Peyer's patch (tissue), 4 donors: Measurements from ENCODE around the gene TRPM3. TPM values are rescaled to one million over a fixed set of nuclear protein-coding genes. Genes with fewer than 3 reads are reported as not detected.

Source experiments
- DNase-seq, 3 donors: peaks; one replicate each; pipeline ENCODE4 v3.0.0-alpha.2; 2017 to 2019
- H3K27ac ChIP-seq, 4 donors: fragments of 200-600 bp; sonication (generic); one replicate each; pipeline ENCODE4 v1.5.1; 2016 to 2019
- H3K27me3 ChIP-seq, 2 donors: fragments of 200-600 bp; sonication (generic); one replicate each; pipeline ENCODE4 v1.5.1; 2019
- H3K36me3 ChIP-seq, 3 donors: fragments of 200-600 bp; sonication (generic); one replicate each; pipeline ENCODE4 v1.5.1; 2016 to 2019
- H3K4me1 ChIP-seq, 4 donors: fragments of 200-600 bp; sonication (generic); one replicate each; pipeline ENCODE4 v1.5.1; 2016 to 2019
- H3K4me3 ChIP-seq, 4 donors: fragments of 200-600 bp; sonication (generic); 1 replicate in 3 of 4; 2 replicates in 1 of 4; pipeline ENCODE4 v1.5.1; 2016 to 2019; ENCODE audit warnings: mild to moderate bottlenecking in 1 of 4
- H3K9me3 ChIP-seq, 4 donors: fragments of 200-600 bp; sonication (generic); one replicate each; pipeline ENCODE4 v1.5.1; 2016 to 2019; ENCODE audit warnings: mild to moderate bottlenecking in 1 of 4
- CTCF ChIP-seq, 6 experiments: fragments of 450-650 bp in 4 of 6; fragments of 200-600 bp in 2 of 6; sonication (generic) in 1 of 6; IDR thresholded peaks; one replicate each; pipeline ENCODE4 v1.5.1; 2017 to 2019; ENCODE audit warnings: antibody characterized with exemption in 6 of 6, mild to moderate bottlenecking in 3 of 6, moderate library complexity in 1 of 6
- POLR2A ChIP-seq, 2 donors: fragments of 450-650 bp; IDR thresholded peaks; one replicate each; pipeline ENCODE4 v1.5.1; 2017; ENCODE audit warnings: antibody characterized with exemption in 2 of 2, mild to moderate bottlenecking in 2 of 2, moderate library complexity in 2 of 2
- total RNA-seq, 4 donors: library from RNA; depleted of rRNA; stranded (reverse); fragments of >200 nt; gene quantifications; one replicate each; pipeline ENCODE4 v1.1.0, GENCODE V29; 2016

TRPM3 gene
- total RNA-seq, 4 donors from 2014 or later, result 0.28 to 0.80 TPM; not detected in 2

GRCh38 chr9:70574151-70574837, 547.1 kb downstream of the TRPM3 start:
- Histone ChIP-seq H3K4me3 (no peak overlapping the region), H3K27me3 (no peaks in the 10 kb centered on the region), H3K36me3 (no peaks in the 10 kb centered on the region), H3K27ac (peak overlapping the region; percentile 18 to 66 (median 28)), H3K9me3 (no peaks in the 10 kb centered on the region), H3K4me1 (peaks cover 0 to 10% (median 2%) of the 10 kb centered on the region in 4 donors)
- no peak for DNase-seq
- TF ChIP-seq POLR2A (IDR thresholded peaks at IDR 0.05), result no peak
- TF ChIP-seq CTCF (IDR thresholded peaks at IDR 0.05), result no peak

- no peaks in the 10 kb centered on the region for H3K36me3 ChIP-seq
- no peak for TF ChIP-seq CTCF (IDR thresholded peaks at IDR 0.05)
- no peak for TF ChIP-seq POLR2A (IDR thresholded peaks at IDR 0.05)
- H3K27me3 ChIP-seq, result no peaks in the 10 kb centered on the region
- peak overlapping the region in 2 of 4 donors; percentile 20 to 36 for H3K27ac ChIP-seq
- DNase-seq, result no peak
- H3K4me1 ChIP-seq, result peaks cover 0 to 10% (median 2%) of the 10 kb centered on the region in 4 donors
- no peaks in the 10 kb centered on the region for H3K9me3 ChIP-seq
- H3K4me3 ChIP-seq, result no peak overlapping the region
Observed at GRCh38 chr9:70573308-70573707, 548.1 kb downstream of the TRPM3 start.

GRCh38 chr9:70571258-70571657, 550.2 kb downstream of the TRPM3 start:
- DNase-seq, result peak in 2 of 3 donors; percentile 56 to 77
- TF ChIP-seq POLR2A (IDR thresholded peaks at IDR 0.05) (no peak), CTCF (IDR thresholded peaks at IDR 0.05) (no peak)
- Histone ChIP-seq H3K4me3 (no peak overlapping the region), H3K27me3 (no peaks in the 10 kb centered on the region), H3K4me1 (peaks cover 0 to 4% (median under 1%) of the 10 kb centered on the region in 4 donors), H3K9me3 (no peaks in the 10 kb centered on the region), H3K36me3 (no peaks in the 10 kb centered on the region), H3K27ac (peak overlapping the region in 1 of 4 donors; percentile 49)

GRCh38 chr9:70569791-70570190, 551.6 kb downstream of the TRPM3 start:
- TF ChIP-seq CTCF (IDR thresholded peaks at IDR 0.05) (no peak), POLR2A (IDR thresholded peaks at IDR 0.05) (no peak)
- H3K4me1 ChIP-seq, result peaks cover 0 to 4% (median 0%) of the 10 kb centered on the region in 4 donors
- no peaks in the 10 kb centered on the region for H3K27me3 ChIP-seq
- H3K9me3 ChIP-seq, result no peaks in the 10 kb centered on the region
- H3K27ac ChIP-seq, result no peak overlapping the region
- H3K4me3 ChIP-seq, result no peak overlapping the region
- H3K36me3 ChIP-seq, result no peaks in the 10 kb centered on the region
- no peak for DNase-seq

GRCh38 chr9:70569070-70569772, 552.2 kb downstream of the TRPM3 start:
- no peaks in the 10 kb centered on the region for H3K36me3 ChIP-seq
- H3K27ac ChIP-seq, result peak overlapping the region in 1 of 4 donors; percentile 50
- TF ChIP-seq POLR2A (IDR thresholded peaks at IDR 0.05), result no peak
- TF ChIP-seq CTCF (IDR thresholded peaks at IDR 0.05), result no peak
- DNase-seq, result no peak
- H3K9me3 ChIP-seq, result no peaks in the 10 kb centered on the region
- H3K4me3 ChIP-seq, result no peak overlapping the region
- H3K27me3 ChIP-seq, result no peaks in the 10 kb centered on the region
- H3K4me1 ChIP-seq, result peaks cover 0 to 4% (median 1%) of the 10 kb centered on the region in 4 donors
